ENCODE measurements around the gene PKM. TPM values are rescaled to one million over a fixed set of nuclear protein-coding genes. Genes with fewer than 3 reads are reported as not detected.

Gene PKM
- total RNA-seq, 2 donors from 2014 or later = 2,229 to 3,912 TPM

- ATAC-seq (no peak), DNase-seq (ENCODE audit: low spot score) (no peak)
- H3K27ac Mint-ChIP-seq = no peak overlapping the region
- no peak overlapping the region for H3K4me3 Mint-ChIP-seq
- no peaks in the 10 kb centered on the region for H3K4me1 Mint-ChIP-seq (ENCODE audit: low read depth in 2 of 2)
- no peaks in the 10 kb centered on the region for H3K9me3 Mint-ChIP-seq
- peaks cover 3 to 6% of the 10 kb centered on the region in 2 donors for H3K27me3 Mint-ChIP-seq
- no peaks in the 10 kb centered on the region for H3K36me3 Mint-ChIP-seq
These were observed 68.4 kb downstream of the PKM start for GRCh38 chr15:72162569-72162968.

- Mint-ChIP-seq H3K9me3 (no peaks in the 10 kb centered on the region), H3K27me3 (peaks cover 5 to 6% of the 10 kb centered on the region in 2 donors), H3K4me3 (no peak overlapping the region), H3K36me3 (no peaks in the 10 kb centered on the region), H3K27ac (no peak overlapping the region), H3K4me1 (ENCODE audit: low read depth in 2 of 2) (no peaks in the 10 kb centered on the region)
- ATAC-seq = no peak
- DNase-seq (ENCODE audit: low spot score) = no peak
These were observed 69.4 kb downstream of the PKM start for GRCh38 chr15:72161361-72162132.

- DNase-seq (ENCODE audit: low spot score) = no peak
- Mint-ChIP-seq H3K36me3 (no peaks in the 10 kb centered on the region), H3K27ac (no peak overlapping the region), H3K4me1 (ENCODE audit: low read depth in 2 of 2) (peaks cover under 1 to 2% of the 10 kb centered on the region in 2 donors), H3K4me3 (no peak overlapping the region), H3K27me3 (peaks cover 3 to 6% of the 10 kb centered on the region in 2 donors), H3K9me3 (no peaks in the 10 kb centered on the region)
- ATAC-seq = no peak
These were observed 70.2 kb downstream of the PKM start for GRCh38 chr15:72160696-72161245.

GRCh38 chr15:72156928-72157327 is 74.1 kb downstream of the PKM start:
- no peaks in the 10 kb centered on the region for H3K9me3 Mint-ChIP-seq
- peaks cover 6 to 7% of the 10 kb centered on the region in 2 donors for H3K27me3 Mint-ChIP-seq
- peak overlapping the region in 1 of 2 donors; percentile 28 for H3K27ac Mint-ChIP-seq
- no peak overlapping the region for H3K4me3 Mint-ChIP-seq
- peaks cover 3 to 6% of the 10 kb centered on the region in 2 donors for H3K4me1 Mint-ChIP-seq (ENCODE audit: low read depth in 2 of 2)
- DNase-seq (ENCODE audit: low spot score) (no peak), ATAC-seq (no peak)
- no peaks in the 10 kb centered on the region for H3K36me3 Mint-ChIP-seq

GRCh38 chr15:72155635-72156616 is 75.1 kb downstream of the PKM start:
- peaks cover 9 to 14% of the 10 kb centered on the region in 2 donors for H3K27me3 Mint-ChIP-seq
- H3K4me1 Mint-ChIP-seq (ENCODE audit: low read depth in 2 of 2) = peaks cover 3 to 6% of the 10 kb centered on the region in 2 donors
- peak overlapping the region; percentile 84 for H3K4me3 Mint-ChIP-seq
- no peak overlapping the region for H3K27ac Mint-ChIP-seq
- H3K9me3 Mint-ChIP-seq = no peaks in the 10 kb centered on the region
- H3K36me3 Mint-ChIP-seq = no peaks in the 10 kb centered on the region
- ATAC-seq (peak; percentile 81 to 82), DNase-seq (ENCODE audit: low spot score) (peak; percentile 72)

GRCh38 chr15:72155003-72155621 is 75.9 kb downstream of the PKM start:
- no peak overlapping the region for H3K27ac Mint-ChIP-seq
- peak overlapping the region; percentile 84 for H3K4me3 Mint-ChIP-seq
- no peaks in the 10 kb centered on the region for H3K9me3 Mint-ChIP-seq
- ATAC-seq (no peak), DNase-seq (ENCODE audit: low spot score) (no peak)
- peaks cover 3 to 6% of the 10 kb centered on the region in 2 donors for H3K4me1 Mint-ChIP-seq (ENCODE audit: low read depth in 2 of 2)
- no peaks in the 10 kb centered on the region for H3K36me3 Mint-ChIP-seq
- peaks cover 9 to 18% of the 10 kb centered on the region in 2 donors for H3K27me3 Mint-ChIP-seq

GRCh38 chr15:72154316-72154715 is 76.7 kb downstream of the PKM start:
- peaks cover 3 to 6% of the 10 kb centered on the region in 2 donors for H3K4me1 Mint-ChIP-seq (ENCODE audit: low read depth in 2 of 2)
- peaks cover 9 to 18% of the 10 kb centered on the region in 2 donors for H3K27me3 Mint-ChIP-seq
- H3K9me3 Mint-ChIP-seq = no peaks in the 10 kb centered on the region
- no peak overlapping the region for H3K27ac Mint-ChIP-seq
- H3K4me3 Mint-ChIP-seq = no peak overlapping the region
- no peak for DNase-seq (ENCODE audit: low spot score)
- no peak for ATAC-seq
- H3K36me3 Mint-ChIP-seq = no peaks in the 10 kb centered on the region

GRCh38 chr15:72153269-72154000 is 77.6 kb downstream of the PKM start:
- H3K27me3 Mint-ChIP-seq = peaks cover 9 to 12% of the 10 kb centered on the region in 2 donors
- no peak overlapping the region for H3K4me3 Mint-ChIP-seq
- H3K9me3 Mint-ChIP-seq = no peaks in the 10 kb centered on the region
- DNase-seq (ENCODE audit: low spot score) = no peak
- H3K36me3 Mint-ChIP-seq = no peaks in the 10 kb centered on the region
- H3K27ac Mint-ChIP-seq = no peak overlapping the region
- peaks cover 3 to 6% of the 10 kb centered on the region in 2 donors for H3K4me1 Mint-ChIP-seq (ENCODE audit: low read depth in 2 of 2)
- no peak for ATAC-seq

Other genes with a start within 250 kb of the PKM start
- gene MYO9A, start 113.0 kb downstream of the PKM start, total RNA-seq = 10 to 100 TPM; 16.3 to 19.8 TPM
- gene SENP8, start 112.8 kb downstream of the PKM start, total RNA-seq = 1 to 10 TPM in 1 of 2 donors, under 1 TPM in 1; 0.84 to 1.6 TPM
- not detected for gene GRAMD2A, start 33.4 kb downstream of the PKM start, total RNA-seq
- 10 to 100 TPM; 48.5 to 80.9 TPM for gene PARP6, start 41.4 kb upstream of the PKM start, total RNA-seq
- gene CELF6, start 89.0 kb upstream of the PKM start, total RNA-seq = under 1 TPM; 0.92 to 1.00 TPM
- gene HEXA, start 144.8 kb upstream of the PKM start, total RNA-seq = 10 to 100 TPM; 90.3 to 91.7 TPM
- gene TMEM202, start 167.1 kb upstream of the PKM start, total RNA-seq = not detected
- gene ARIH1, start 243.1 kb upstream of the PKM start, total RNA-seq = 100 to 1,000 TPM; 155 to 175 TPM